Measurements from ENCODE around the gene NR3C2.
"Not testable (repeated sequence)": the region's sequence is repeated elsewhere in the genome, so short reads cannot be mapped to it uniquely, and the experiment has no call there.

The NR3C2 gene

DNA sequence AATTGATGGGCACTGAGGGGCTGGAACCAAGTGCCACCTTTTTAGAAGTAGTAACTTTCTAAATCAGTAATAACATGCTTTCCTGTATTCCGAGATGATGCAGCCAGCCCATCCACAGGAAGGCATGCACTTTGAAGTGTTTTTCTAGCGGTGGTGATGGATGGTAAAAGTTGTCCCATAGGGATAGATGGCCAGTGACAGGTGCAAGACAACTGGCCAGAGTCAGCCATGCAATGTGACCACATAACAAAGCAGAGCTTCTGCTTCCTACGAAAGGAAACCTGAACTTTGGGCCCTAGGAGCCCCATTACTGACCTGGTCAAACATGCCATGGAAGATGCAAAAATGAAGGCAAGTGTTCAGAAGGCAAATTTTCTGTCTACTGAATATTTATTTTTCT lies 72.3 kb downstream of the NR3C2 start:
- no peak for DNase-seq (ENCODE audit: low read depth in 2 of 2)

GRCh38 chr4:148367756-148368155 lies 74.5 kb downstream of the NR3C2 start:
- DNase-seq (ENCODE audit: low read depth in 2 of 2), result no peak

DNA sequence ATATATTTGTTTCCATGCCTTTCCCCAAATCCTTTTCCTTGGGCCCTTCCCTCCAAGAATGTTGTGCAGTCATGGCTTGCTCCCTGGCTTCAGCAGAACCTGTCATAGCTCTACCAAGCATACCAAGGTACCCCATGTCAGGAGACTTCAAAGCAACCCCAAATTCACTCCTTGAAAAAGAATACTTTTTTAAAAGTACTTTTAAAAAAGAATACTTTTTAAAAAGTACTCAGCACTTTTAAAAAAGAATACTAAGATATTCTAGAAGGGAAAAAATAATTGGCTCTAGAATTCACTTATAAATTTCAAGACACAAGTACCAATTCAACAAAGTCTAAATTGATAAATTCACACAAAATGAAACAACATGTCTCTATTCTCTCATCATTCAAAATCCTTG lies 76.0 kb downstream of the NR3C2 start:
- no peak for DNase-seq (ENCODE audit: low read depth in 2 of 2)

- no peak for DNase-seq (ENCODE audit: low read depth in 2 of 2)
Observed at GRCh38 chr4:148364525-148364924, 77.7 kb downstream of the NR3C2 start.

GRCh38 chr4:148359769-148360168 lies 82.4 kb downstream of the NR3C2 start:
- no peak for DNase-seq (ENCODE audit: low read depth in 2 of 2)

GRCh38 chr4:148355442-148356123 lies 86.6 kb downstream of the NR3C2 start:
- no peak for DNase-seq (ENCODE audit: low read depth in 2 of 2)

- no peak for DNase-seq (ENCODE audit: low read depth in 2 of 2)
Observed at GRCh38 chr4:148354186-148354585, 88.0 kb downstream of the NR3C2 start.

GRCh38 chr4:148353571-148353970 lies 88.6 kb downstream of the NR3C2 start:
- DNase-seq (ENCODE audit: low read depth in 2 of 2), result no peak

- no peak for DNase-seq (ENCODE audit: low read depth in 2 of 2)
Observed at GRCh38 chr4:148349153-148349552, 93.1 kb downstream of the NR3C2 start.

- DNase-seq (ENCODE audit: low read depth in 2 of 2), result no peak
Observed at GRCh38 chr4:148346657-148347056, 95.6 kb downstream of the NR3C2 start.

DNA sequence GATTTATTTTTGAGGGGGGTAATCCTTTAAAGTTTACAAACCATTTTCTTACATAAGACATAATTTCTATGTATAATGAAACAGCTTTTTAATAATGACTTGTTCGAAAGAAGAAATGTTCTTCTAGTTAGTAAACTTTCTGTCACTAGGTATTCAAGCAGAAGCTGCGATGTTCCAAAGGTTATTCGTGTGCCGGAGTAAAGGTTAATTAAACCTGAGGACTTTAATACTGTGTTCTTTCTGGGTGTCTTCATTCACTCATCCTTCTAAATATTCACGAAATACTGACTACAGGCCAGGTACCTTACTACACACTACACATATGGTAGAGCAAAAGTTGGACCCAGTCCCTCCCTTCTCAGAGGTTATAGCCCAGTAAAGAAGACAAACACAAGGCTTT lies 96.7 kb downstream of the NR3C2 start:
- no peak for DNase-seq (ENCODE audit: low read depth in 2 of 2)

- DNase-seq (ENCODE audit: low read depth in 2 of 2), result no peak
Observed at GRCh38 chr4:148344941-148345340, 97.3 kb downstream of the NR3C2 start.

DNA sequence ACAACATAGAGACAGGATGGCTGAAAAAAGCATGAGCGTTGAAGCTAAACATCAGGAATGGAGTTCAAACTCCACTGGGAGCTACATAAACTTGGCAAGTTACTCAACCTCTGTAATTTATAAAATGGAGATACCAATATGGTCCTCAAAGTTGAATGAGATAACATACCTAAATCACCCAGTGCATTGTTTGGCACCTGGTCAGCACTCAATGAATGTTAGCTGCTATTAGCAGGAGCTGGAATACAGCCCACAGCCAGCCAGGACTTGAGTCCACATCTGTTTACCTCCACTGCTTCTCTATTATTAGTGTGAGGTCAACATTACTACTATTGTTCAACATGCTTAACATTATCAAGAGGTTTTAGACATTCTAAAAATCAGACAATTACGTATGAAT lies 97.9 kb downstream of the NR3C2 start:
- DNase-seq (ENCODE audit: low read depth in 2 of 2), result no peak

DNA sequence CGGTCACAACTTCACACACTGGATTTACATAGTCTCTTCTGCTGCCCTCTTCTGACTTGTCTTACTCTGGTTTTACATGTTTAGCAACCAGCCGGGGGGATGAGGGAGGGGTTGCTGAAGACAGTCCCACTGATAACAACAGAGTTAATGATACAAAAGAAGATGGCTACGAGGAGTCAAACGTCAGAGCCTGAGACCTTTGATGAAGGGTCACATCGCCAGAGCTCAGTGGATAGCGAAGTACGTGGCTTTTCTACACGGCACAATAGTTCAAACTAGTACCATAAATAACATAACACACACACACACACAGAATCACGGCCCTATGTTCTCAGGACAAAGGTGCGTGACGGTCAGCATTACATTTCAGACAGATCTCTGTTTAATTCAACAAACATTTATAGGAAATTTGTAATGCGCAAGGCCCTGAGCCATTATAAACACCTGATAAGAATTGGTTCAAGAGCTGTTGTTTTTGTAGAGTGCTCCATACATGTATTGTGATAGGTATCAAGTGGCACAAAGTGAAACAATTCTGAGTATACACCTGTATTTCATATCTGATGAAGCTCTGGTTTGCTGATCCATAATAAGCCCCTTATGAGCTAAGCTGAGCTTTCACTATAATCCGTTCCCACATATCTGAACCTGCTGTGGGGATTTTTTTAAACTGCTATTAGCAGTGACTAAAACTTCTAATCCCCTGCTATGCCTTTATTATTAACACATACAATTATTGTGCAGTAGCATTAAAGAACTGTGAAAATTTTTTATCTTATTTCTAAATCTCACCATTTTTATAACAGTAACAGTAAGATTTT lies 100.0 kb downstream of the NR3C2 start:
- DNase-seq (ENCODE audit: low read depth in 2 of 2), result no peak

DNA sequence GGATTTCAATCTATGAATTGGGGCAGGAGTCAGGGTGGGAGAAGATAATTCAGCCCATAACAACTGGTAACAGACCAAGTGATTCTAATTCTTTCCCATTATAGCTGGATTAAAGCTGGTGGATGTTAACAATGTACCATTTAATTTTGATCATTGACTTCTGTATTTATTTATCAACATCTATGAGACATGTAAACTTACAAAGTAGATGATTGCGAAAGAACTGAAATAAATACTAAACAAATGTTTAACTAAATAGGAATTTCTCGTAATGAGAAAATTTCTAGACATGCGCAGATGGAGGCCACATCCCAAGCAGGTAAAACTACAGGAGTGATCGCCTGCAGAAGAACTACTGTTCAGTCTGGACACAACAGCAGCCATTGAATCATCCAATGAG lies 107.1 kb downstream of the NR3C2 start:
- DNase-seq (ENCODE audit: low read depth in 2 of 2), result no peak

DNA sequence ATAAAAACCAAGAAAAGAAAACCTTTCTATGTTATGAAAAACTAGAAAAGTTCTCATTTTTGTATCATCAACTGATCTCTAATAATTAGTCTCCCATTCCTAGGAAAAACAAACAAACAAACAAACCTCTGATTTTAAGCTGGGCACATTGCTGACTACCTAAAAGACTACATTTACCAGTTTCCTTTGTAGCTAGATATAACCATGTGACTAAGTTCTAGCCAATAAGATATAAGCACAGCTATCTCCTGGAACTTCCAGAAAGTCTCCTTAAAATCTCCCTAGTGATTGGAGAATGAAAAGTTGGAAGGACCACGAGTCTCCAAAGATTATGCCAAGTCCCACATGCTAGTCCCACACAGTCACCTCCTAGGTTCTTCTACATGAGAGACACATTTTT lies 108.9 kb downstream of the NR3C2 start:
- no peak for DNase-seq (ENCODE audit: low read depth in 2 of 2)

- no peak for DNase-seq (ENCODE audit: low read depth in 2 of 2)
Observed at GRCh38 chr4:148332486-148332885, 109.7 kb downstream of the NR3C2 start.

DNA sequence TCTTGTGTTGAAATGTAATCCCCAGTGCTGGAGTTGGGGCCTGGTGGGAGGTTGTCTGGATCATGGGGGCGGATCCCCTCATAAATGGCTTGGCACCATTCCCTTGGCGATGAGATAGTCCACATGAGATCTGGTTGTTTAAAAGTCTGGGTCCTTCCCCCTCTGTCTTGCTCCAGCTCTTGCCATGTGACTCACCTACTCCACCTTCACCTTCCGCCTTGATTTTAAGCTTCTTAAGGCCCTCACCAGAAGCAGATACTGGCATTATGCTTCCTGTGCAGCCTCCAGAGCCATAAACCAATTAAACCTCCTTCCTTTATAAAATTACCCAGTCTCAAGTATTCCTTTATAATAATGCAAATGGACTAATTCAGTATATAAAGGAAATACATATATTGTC lies 111.5 kb downstream of the NR3C2 start:
- no peak for DNase-seq (ENCODE audit: low read depth in 2 of 2)

DNA sequence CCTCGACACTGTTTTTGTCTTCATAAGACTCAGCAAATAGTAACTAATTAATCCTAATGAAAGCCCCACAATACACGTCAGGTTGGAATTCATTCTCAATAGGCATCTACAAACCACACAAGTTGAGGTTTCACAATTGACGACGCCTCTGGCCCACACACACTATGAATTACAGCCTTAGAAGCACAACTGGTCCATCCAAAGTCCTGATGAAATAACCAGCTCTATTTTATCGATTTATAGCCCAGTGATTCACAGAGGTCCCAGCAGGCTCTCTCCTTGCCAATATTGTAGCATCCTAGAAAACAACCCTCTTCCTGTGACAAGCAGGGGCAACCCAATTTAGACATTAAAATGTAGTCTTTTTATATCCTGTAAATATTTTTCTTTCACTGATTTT lies 112.1 kb downstream of the NR3C2 start:
- DNase-seq (ENCODE audit: low read depth in 2 of 2), result no peak

DNA sequence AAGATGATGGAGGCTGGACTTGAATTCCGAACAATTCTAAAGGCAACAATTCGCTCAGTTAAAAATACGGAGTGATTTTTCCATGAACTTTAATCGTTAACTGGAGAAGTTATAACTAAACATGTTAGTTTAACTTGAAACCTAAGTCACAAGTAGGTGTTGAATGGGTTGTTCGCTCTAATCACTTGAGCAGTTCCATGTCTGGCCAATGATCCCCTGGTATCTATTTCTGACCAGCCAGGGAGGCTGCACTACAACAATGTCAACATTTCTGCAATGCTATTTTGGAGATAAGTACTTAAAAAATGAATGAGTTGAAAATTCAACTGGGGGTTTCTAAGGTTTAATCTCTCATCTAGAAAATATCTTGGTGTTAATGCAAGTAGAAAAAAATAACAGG lies 112.5 kb downstream of the NR3C2 start:
- DNase-seq (ENCODE audit: low read depth in 2 of 2), result no peak

DNA sequence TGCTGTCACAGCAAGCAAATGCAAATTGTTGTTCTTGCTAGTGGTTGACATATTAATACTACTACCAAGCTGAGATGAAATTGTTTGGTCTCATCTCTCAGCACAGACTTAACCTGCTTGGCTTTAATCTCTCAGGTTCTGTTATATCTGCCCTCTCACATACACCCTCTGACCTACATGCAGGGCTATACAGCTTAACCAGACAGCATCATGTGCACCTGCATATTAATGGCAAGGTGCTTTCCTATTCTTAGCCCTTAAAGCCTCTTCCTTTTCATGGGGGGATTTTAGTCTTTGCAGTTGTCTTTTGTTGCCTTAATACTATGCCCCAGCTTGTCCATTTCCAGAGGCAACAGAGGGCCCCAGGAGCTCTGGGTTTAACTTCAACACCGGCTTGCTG lies 114.5 kb downstream of the NR3C2 start:
- no peak for DNase-seq (ENCODE audit: low read depth in 2 of 2)

DNA sequence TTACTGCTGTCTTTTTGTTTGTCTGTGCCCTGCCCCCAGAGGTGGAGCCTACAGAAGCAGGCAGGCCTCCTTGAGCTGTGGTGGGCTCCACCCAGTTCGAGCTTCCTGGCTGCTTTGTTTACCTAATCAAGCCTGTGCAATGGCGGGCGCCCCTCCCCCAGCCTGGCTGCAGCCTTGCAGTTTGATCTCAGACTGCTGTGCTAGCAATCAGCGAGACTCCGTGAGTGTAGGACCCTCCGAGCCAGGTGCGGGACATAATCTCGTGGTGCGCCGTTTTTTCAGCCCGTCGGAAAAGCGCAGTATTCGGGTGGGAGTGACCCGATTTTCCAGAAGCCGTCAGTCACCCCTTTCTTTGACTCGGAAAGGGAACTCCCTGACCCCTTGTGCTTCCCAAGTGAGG lies 118.9 kb downstream of the NR3C2 start:
- not testable (repeated sequence) for DNase-seq (ENCODE audit: low read depth in 2 of 2)

DNA sequence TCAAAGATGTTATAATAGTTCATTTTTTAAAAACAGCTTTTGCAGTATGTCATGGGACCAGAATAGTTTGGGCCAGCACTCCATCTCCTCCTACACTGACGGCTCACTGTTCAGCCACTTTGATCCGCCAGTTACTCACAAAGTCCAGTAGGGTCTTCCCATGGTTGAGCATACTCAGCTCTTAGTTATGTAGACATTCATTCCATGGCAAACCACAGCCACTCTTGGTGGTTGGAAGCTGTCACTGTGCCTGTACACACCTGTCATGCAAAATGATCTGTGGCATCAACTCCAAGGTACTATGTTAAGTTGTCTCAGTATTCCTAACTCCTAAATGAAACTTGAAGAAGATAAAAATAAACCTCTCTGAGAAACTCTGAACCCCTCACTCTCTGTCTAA lies 127.2 kb downstream of the NR3C2 start:
- DNase-seq (ENCODE audit: low read depth in 2 of 2), result no peak

Data from stimulated activated CD4-positive, alpha-beta T cell treated with anti-CD3 and anti-CD28 coated beads, Interleukin-1b, Interleukin-23, amount 100 ng/mL, for 4 hours (primary cell).